DND-41 (cell line): ENCODE data around the gene GJD2.

Source experiments
- CTCF ChIP-seq: IDR thresholded peaks from 2 replicates; pipeline ENCODE4 v1.5.1; 2012; ENCODE audit warnings: borderline replicate concordance, low read length, moderate library complexity, mild to moderate bottlenecking; ENCODE audit not compliant: poor library complexity, severe bottlenecking; ENCODE audit errors: extremely low read depth
- EZH2 ChIP-seq: IDR thresholded peaks from 3 replicates; pipeline ENCODE4 v1.6.1; 2012; ENCODE audit warnings: borderline replicate concordance, low read depth, mild to moderate bottlenecking, moderate library complexity, low read length, inconsistent platforms; ENCODE audit not compliant: severe bottlenecking

DNA sequence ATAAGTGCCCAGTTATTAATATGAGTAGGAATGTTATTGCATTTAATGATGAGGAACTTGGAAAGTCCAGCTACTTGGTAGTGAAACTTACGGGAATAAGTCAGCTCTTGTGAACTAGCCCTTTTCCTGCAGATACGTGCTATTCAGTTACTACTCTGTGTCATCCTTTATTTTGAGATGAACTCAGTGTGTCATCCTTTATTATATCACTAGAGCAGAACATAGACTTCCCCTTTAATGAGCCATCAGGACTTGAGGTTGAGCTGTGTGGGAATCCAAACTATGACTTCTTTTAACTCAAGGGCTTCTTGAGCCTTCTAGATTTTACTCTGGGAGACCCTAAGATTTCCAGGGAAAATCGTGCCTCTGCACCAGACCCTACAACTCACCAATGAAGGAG is 36.9 kb upstream of the GJD2 start:
- TF ChIP-seq CTCF (no peak), EZH2 (no peak)
